CD4-positive, alpha-beta T cell treated with Interleukin-4 for 4 hours (primary cell): ENCODE data around the gene AEN.
A peak's percentile ranks its signal among the peaks of the same experiment; 100 is the strongest.

Source experiments
- DNase-seq: peaks from one replicate; pipeline ENCODE4 v3.0.0-alpha.2; 2020

The AEN gene

GRCh38 chr15:88652456-88653199 is 31.5 kb downstream of the AEN start:
- no peak for DNase-seq

GRCh38 chr15:88653200-88654064 is 32.3 kb downstream of the AEN start:
- no peak for DNase-seq

GRCh38 chr15:88654430-88655102 is 33.4 kb downstream of the AEN start:
- DNase-seq, result no peak

GRCh38 chr15:88655103-88655553 is 34.0 kb downstream of the AEN start:
- no peak for DNase-seq

GRCh38 chr15:88655800-88656488 is 34.8 kb downstream of the AEN start:
- DNase-seq, result peak; percentile 10

GRCh38 chr15:88656760-88657221 is 35.7 kb downstream of the AEN start:
- no peak for DNase-seq

- no peak for DNase-seq
Measured at GRCh38 chr15:88657326-88658069, 36.4 kb downstream of the AEN start.

GRCh38 chr15:88658070-88658965 is 37.2 kb downstream of the AEN start:
- no peak for DNase-seq

- peak; percentile 49 for DNase-seq
Measured at GRCh38 chr15:88658972-88659931, 38.1 kb downstream of the AEN start.

- no peak for DNase-seq
Measured at GRCh38 chr15:88661041-88661700, 40.0 kb downstream of the AEN start.

- no peak for DNase-seq
Measured at GRCh38 chr15:88661761-88662556, 40.8 kb downstream of the AEN start.

- DNase-seq, result no peak
Measured at GRCh38 chr15:88663141-88663621, 42.0 kb downstream of the AEN start.

GRCh38 chr15:88664151-88664778 is 43.1 kb downstream of the AEN start:
- peak; percentile 69 for DNase-seq

- no peak for DNase-seq
Measured at GRCh38 chr15:88674661-88675060, 53.5 kb downstream of the AEN start.

- no peak for DNase-seq
Measured at GRCh38 chr15:88678755-88679154, 57.6 kb downstream of the AEN start.

- no peak for DNase-seq
Measured at GRCh38 chr15:88680241-88681001, 59.3 kb downstream of the AEN start.
